ENCODE data around the gene MECR.

MECR gene

DNA sequence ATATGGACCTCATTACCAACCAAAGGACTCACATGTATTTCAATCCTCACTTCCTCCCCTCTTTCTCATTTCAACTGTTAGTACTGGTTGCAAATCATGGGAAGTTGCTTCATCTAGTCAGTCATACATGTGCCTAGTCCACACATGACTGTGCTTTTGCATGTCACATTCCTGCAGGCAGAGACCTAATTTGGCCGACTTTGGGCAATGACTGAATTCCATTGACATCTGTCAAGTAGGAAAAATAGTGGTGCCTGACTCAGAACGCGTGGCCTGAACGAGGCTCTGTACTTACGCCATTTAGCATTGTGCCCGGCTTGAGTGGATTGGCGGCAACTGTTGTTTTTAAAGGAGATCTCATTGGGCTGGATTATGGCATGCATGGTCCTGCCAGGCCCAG is 23.6 kb upstream of the MECR start:
- no peak for DNase-seq

DNA sequence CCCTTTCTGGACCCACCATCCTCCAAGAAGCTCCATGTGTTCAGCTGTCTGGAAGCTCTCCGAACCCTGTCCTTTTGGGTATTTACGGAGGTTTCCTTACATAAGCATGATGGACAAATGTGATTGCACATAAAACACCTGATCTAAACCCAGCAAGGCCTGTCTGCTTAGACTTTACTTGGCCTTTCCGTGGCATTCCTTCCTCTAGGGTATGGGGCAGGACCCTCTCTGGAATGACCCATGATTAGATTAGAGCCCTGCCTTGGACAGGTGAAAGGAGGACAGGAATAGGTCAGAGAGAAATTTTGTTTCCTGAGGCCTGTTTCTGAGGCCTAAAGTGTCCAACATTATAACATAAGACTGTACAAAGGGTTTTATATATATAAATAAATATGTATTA is 22.4 kb upstream of the MECR start:
- no peak for DNase-seq

DNA sequence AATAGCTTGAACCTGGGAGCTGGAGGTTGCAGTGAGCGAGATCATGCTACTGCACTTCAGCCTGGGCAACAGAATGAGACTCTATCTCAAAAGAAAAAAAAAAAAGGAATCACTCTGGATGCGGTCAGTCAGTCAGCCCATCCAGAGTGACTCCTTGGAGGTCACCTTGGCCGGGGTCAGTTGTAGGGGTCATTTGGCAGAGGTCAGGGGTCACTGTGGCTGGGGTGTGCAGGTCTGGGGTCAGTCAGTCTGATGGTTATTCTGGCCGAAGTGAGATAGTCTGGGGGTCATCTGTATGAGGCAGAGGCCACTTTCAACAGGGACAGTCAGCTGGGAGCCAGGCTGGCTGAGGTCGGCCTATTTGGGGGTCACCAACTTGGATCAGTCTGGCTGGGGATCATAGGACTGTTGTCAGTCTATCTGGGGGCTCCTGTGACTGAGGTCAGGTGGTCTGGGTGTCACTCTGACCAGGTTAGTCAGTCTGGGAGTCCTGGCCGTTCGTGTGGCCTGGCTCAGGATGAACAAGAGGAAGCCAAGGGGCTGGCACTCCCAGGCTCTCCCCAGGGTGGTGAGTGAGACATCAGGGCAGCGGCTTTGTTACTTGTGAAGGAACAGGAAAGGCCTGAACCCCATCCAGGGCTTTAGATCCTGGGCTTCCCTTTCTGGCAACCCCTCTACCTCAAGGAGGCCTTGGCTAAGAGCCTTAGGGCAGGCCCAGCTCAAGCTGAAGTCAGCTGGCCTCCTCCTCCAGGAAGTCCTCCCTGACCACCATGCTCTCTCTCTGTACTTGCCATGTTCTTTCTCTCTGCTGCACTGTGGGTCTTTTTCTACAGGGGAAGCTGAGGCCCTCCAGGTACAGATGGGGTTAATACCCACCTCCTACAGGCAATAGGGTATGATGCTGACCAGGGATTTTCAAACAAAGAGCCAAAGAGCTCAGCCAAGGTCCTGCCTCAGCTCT is 20.7 kb upstream of the MECR start:
- DNase-seq: no peak

DNA sequence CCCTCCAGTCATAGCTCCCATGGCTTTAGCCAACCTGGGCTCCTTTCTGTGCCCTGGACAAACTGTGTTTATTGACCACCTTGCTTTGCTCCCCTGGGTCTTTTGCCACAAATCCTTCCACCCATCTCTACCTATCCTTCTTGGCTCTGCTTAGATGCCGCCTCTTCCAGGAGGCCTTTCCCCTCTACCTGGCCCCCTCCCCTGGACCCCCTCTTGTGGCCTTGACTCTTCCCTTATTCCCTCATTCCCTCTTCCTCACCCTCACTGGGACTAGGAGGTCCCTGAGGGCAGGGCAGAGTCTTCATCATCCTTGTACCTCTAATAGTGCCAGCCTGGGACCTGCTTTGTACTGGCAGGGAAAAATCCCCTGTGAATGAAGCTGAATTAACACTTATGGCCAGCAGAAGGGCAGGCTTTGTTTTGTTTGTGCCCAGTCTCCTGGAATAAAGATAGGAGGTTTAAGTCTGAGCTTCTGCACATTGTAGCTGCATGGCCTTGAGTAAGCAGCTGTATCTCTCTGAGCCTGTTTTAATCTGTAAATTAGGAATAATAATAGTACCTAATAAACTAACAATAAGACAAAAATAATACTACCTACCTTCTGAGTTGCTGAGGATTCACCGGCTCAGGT is 19.3 kb upstream of the MECR start:
- DNase-seq: no peak

DNA sequence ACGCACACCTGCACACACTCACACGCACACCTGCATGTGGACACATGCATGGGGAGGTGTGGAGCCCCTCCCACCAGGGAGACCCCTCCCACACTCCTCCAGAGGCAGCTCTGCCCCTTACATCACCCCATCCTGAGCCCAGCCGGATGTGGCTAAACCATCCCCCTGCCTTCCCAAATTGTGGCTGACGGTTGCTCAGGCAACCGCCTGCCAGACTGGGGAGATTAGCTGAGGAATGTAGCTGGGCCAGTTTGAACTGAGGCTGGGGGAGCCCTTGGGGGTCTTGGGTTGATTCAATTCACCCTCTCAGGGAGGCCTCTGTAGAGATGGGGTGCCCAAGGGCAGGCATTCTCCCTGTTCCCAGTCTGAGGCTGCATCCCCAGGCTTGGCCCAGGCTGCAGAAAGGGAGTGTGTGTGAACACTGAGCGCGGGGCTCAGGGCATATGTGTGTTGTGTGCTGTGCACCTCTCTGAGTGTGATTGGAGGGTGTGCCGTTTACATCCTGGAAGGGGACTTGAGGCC is 18.5 kb upstream of the MECR start:
- no peak for DNase-seq

DNA sequence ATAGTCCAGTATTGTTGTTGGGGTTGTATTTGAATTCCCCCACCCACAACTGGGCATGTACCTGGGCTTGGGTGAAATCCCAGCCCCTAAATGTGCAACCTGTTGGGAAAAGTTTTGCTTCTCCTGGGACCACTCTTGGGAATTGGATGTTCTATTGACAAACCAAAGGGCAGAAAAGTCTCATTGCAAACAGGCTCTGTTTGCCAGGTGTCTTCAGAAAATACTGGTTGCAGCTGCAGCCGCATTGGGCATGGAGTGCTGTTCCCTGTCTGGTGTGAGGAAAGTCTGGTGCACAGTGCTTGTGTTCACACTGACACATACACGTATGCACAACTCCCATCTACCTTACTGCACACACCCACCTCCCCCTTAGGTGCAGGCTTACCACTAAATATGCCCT is 17.7 kb upstream of the MECR start:
- DNase-seq: no peak

DNA sequence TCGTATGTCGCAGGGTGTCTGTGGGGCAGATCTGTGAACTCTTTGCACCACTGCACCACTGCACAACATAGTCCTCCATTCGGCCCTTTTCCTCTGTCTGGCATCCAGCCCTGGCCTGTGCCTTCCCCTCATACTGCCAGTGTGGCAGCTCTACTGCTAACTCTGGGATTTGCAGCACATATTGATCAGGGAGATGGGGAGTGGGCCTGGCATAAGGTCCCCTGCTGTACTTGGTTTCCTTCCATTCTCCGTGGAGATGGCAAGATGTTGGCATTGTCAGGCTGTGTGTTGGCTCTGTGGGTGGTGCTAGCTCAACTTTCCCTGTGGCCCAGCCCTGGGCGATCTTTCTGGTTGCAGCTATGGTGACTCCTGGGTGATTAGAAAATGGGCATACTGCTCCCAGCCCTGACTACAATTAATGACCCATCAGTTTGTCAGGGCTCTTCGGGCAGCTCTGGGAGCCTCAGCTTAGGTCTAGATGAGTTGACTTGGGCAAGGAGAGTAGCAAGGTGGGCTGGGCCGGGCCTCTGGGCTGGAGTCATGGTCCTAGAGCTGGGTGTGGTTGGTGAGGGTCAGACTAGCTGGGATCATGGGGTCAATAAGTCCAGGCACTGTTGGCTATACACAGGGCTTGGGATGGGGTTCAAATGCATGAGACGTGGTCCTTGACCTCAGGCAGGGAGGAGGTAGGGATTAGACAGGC is 17.0 kb upstream of the MECR start:
- DNase-seq: no peak

DNA sequence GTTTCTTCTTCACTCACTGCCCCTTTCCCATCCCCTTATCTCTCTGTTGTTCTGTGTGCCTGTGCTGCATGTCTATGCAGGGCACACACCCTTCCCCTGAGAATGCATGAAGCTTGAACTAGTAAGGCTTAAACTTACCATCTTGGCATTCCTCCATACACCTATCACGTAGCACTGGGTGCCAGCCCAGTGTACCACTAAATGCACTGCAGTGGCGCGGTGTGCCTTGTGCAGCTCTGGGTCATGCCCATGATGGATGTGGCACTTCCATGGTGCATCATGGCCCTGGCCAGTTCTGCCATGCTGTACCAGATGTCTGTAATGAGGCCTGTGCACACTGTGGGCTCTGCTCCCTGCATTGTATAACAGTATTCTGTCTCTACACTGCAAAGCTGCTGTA is 16.3 kb upstream of the MECR start:
- no peak for DNase-seq

DNA sequence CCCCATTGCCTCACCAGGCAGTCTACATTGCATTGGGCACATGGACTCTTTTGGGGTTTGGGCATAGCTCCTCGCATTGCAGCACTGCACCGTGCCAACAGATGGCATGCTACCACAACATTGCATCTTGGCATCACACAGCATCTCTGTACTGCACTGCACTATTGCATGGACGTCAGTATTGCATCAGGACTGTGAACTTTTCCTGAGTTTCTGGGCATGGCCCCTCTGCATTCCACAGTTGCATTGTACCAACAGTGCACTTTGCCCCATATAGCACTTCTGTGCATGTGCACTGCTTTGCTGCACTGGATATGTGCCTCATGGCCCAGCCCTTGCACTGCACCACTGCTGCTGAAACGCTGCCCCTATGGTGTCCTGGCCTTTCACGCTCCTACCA is 15.1 kb upstream of the MECR start:
- no peak for DNase-seq

DNA sequence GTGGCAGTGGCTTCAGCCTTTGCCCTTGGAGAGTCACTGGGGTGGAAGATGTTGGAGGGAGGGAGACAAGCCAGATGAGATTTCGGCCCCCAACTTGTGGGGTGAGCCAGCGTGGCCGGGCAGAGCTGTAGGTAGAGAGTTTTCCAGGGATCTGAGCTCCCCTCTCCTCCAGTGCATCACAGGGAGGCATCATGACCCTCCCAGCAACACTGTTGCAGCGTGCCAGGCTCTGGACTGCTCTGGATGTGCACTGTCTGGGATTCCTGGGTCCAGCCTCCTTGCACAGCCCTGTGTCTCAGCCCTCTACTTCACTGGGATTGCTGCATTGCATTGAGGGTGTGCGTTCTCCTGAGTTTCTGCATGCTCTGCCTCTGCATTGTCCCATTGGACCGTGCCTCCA is 14.5 kb upstream of the MECR start:
- no peak for DNase-seq

DNA sequence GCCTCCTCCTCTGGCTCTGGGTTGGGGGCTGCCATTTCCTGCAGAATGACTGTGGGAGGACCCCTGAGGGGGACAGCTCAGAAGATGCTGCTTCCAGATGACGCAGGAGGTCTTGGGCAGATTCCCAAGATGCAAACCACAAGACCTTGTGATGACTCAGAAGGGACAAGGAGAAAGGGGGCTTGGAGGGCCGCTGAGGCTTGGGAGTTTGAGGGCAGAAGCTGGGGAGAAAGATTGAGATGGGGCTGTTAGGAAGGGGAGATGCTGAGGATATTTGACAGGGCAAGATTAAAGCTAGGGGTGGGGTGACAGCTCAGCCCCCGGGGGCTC is 13.1 kb upstream of the MECR start:
- no peak for DNase-seq

DNA sequence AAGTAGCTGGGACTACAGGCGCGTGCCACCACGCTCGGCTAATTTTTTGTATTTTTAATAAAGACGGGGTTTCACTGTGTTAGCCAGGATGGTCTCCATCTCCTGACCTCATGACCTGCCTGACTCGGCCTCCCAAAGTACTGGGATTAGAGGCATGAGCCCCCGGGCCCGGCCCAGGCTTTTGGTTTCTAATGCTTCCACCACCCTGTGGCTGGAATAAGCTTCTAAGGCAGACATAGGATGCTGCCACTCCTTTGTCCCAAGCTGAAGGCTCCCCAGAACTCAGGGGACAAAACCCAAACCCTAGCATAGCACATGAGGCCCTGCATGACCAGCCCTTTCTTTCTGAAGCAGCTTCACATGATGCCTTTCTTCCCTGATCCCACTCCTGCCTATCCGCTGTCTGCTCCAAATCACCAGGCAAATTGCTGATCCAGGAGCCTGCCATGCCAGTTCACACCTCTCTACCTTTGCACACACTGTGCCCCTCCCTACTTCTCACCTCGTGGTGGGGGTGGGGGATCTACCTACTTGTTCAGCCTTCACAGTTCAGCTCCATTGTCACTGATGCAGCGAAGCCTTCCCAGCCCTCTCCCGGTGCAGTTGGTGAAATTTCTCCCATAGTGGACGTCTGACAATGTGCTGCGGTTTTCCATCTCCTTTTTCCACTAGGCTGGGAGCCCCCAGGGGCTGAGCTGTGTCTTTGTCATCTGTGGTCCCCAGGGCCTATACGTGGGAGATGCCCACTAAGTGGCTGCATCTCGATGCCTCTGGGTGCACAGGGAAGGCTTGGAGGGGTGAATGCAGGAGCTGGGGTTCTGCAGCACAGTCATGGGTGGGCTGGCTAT is 12.5 kb upstream of the MECR start:
- DNase-seq: no peak

DNA sequence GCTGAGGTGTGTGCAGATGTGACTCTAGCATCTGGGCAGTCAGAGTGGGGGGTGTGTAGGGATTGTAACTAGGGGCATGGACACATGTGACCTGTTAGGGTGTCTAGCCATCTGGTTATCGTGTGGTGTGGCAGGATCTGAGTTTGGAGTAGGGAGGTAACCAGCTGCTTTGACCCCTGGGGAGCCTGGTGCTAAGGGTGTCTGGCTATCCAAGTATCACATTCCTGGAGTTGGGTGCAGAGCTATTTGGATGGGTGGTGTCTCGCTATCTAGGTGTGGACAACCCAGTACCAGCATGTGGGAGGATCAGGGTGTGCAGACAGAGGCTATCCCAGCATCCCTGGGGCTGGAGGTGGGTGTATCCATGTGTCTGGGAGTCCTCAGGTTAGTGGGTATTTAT is 10.3 kb upstream of the MECR start:
- no peak for DNase-seq

DNA sequence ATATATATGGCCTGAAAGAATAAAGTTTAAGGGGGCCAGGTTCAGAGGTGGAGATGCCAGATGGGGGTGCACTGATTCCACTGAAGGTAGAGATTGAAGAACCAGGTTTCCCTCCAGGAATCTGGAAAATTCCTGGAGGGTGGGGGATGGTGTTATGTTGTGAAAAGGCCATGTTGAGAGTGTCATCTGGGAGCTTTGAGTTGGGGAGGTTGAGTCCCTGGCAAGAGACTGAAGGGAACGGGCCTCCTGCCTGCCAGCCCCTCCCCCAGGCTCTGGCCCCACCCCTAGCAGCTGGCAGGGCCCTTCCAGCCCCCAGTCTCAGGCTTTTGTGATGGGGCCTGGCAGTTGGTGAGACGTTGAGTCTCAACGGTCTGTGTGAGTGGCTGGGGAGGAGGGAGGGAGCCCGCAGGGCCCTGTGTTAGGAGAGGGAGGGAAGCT is 9.7 kb upstream of the MECR start:
- no peak for DNase-seq

DNA sequence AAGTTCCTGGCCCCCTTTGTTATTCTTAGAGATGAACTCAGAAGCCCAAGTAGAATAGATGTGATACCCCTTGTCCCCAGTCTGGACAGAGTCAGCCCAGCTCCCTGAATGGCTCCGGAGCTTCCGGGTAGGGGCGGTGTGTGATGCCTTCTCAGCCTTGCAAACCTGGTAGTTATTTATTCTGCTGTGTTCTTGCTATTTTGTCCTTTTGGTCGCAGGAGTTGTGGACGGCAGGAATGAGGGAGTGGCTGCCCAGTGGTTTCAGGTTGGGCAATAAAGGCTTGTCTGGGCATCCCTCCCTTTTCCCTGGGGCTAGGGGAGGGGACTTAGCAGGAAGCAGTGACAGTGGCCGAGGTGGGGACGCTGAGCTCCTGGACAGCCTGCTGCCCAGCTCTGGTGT is 8.4 kb upstream of the MECR start:
- DNase-seq: no peak

DNA sequence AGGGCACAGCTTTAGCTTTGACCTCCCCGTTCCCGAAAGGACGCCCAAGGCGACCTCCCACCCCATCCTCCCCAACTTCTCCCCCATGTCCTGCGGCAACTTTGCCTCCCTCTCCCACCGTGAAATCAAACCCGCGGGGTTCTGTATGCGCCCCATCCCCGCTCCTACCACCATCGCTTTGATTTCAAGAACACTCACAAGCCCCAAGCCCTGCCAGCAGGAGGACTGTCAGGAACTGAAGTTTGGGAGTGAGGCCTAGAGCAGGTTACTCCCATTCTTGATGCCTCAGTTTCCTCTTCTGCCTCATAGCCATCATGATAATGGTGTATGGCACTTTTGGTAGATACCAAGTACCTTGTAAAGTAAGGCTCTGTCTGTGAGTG is 7.9 kb upstream of the MECR start:
- DNase-seq: no peak

DNA sequence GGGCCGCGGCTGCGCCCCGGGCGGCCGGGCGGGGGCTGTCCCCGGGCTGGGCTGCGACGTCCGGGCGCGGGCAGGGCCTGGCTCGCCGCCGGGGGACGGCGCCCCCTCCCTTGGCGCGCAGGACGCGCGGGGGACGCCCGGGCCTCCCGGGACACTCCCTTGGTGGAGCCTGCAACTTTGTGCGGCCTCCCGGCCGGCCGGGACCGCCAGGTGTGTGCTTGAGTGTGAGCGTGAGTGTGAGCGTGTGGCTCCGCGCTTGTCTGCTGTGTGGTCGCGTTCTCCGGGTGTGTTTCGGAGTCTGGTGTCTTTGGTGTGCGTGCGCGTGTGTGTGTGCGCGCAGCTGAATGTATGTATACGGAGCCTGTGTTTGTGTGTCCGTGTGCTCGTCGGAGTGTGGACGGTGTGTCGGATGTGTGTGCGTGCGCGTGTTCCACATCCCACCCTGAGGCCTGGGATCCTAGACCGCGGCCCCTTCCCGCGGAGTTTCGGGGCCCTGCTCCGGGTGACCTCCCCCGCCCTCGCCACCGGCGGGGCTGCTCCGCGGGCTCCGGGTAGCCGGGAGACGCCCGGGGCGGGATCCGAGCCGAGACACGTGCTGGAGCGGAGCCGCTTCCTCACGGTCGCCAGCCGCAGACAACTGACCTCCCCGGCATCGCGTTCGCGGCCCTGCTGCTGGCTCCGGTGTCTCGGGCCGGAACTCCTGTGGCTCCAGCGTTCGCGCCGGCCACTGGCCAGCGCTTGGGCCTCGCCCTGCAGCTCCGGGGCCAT is 7.3 kb upstream of the MECR start:
- no peak for DNase-seq

DNA sequence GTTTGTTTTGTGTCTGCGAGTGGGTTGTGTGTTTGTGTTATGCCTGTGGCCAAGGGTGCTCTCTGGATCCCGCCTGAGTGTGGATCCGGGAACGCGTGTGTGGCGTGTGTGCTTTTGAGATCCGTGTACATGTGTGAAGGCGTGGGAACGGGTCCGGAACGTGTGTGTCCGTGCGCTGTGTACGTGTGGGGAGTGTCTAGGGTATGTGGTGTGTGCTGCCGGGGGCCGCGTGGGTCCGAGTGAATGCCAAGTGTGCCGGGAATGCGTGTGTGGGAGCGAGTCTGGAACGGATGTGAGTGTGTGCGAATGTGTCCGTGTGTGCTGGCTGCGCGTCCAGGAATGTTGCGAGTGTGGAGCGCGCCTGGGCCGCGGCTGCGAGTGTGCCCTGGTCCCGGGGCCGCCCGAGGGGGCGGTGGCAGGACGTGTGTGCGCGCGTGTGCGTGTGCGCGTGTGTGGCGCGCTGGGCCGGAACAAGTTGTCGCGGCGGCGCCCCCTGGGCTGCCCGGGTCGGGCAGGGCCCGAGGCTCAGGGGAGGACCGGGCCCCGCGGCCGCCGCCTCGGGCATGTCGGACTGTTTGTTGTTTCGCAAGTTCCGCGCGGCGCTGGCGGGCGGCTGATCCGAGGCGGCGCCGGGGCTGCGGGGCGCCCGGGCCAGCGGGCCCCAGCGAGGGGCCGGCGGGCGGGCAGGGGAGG is 6.5 kb upstream of the MECR start:
- no peak for DNase-seq

DNA sequence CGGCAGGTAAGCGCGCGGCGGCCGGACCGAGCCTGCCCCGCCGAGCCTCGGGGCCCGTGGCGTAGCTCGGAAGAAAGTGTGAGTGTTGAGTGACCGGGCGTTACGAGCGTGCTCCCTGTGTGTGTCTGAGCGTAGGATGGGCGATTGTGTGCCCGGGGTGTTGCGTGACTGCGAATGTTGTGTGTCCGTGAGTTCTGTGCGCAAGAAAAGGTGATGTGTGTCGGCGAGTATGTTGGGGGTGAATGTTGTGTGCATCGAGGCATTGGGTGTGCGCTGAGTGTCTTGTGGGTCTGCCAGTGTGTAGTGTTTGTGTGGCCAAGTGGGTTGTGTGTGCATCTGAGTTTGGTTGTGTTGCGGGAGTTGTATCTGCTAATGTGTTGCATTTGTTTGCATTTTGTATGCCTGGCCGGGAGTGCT is 6.0 kb upstream of the MECR start:
- DNase-seq: peak; percentile 20

DNA sequence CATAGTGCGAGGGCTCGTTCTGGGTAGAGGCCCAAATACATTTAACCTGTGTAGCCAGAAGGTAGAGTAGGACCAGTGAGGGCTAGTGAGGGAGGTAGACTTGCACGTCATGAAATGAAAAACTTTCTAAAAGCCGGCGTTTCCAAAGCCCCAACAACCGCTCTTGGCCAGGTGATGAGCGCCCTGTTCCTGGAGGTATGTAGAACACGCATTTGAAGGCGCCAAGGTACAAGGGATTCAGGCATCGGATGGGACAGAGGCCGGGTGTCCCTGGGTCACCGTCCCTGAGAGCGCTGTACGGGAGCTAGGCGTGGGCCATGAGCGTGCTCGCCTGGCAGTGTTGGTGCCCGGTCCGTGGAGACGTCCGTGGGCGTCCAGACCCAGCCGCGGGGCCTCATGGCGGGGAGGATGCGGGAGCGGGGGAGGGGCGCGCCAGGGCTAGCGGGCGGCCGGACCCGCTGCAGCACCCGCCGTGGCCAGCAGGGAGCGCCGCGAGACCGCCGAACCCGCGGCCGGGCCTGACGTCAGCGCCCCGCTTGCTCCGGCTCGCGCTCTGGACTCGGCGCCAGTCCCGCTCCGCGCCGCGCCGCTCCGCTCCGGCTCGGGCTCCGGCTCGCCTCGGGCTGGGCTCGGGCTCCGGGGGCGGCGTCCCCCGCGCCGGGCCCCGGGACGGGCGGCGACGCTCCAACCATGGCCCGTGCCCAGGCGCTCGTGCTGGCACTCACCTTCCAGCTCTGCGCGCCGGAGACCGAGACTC is 5.4 kb upstream of the MECR start, which contains the start of gene PTPRU:
TSS of gene PTPRU (plus strand) at position 568 of the 757 bp plus-strand sequence. CDS start at position 691, 123 bp downstream.
- DNase-seq: peak; percentile 75

Data from activated CD4-positive, alpha-beta T cell treated with anti-CD3 and anti-CD28 coated beads, Interleukin-2, amount 50 U/mL, for 1 hour (primary cell).